ENCODE measurements around the gene UBA6.
A peak's percentile ranks its signal among the peaks of the same experiment; 100 is the strongest.

Gene UBA6

DNA sequence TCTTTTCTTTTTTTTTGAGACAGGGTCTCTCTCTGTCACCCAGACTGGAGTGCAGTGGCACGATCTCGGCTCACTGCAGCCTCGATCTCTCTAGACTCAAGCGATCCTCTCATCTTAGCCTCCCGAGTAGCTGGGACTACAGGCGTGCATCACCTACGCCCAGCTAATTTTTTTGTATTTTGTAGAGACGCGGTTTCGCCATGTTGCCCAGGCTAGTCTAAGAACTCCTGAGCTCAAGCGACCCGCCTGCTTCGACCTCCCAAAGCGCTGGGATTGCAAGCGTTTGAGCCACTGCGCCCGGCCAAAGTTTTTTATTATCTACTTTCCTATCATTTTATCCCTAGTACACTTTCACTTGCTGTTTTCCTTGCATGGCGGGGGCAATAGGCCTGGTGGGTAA, 1.4 kb downstream of the UBA6 start:
- H3K9me3 ChIP-seq (ENCODE audit: control insufficient read depth, low read length) = no peaks in the 10 kb centered on the region
- H3K36me3 ChIP-seq (ENCODE audit: control insufficient read depth, insufficient read depth, low read length) = peaks cover 4% of the 10 kb centered on the region
- no peaks in the 10 kb centered on the region for H3K27me3 ChIP-seq (ENCODE audit: control insufficient read depth, insufficient read depth, low read length, poor library complexity, severe bottlenecking)
- peak overlapping the region; percentile 66 for H3K4me3 ChIP-seq (ENCODE audit: insufficient read depth, low read depth, low read length)
- peaks cover 6% of the 10 kb centered on the region for H3K4me1 ChIP-seq (ENCODE audit: control insufficient read depth, insufficient read depth, low read length)
- H3K27ac ChIP-seq (ENCODE audit: insufficient read depth, low read depth, low read length, poor library complexity, severe bottlenecking) = no peak overlapping the region
- 92 to 95% methylated on average over 18 of the region's 18 CpGs for WGBS, 2 experiments

GRCh38 chr4:67697860-67698687, 2.9 kb downstream of the UBA6 start:
- H3K4me3 ChIP-seq (ENCODE audit: insufficient read depth, low read depth, low read length) = no peak overlapping the region
- peaks cover 6% of the 10 kb centered on the region for H3K36me3 ChIP-seq (ENCODE audit: control insufficient read depth, insufficient read depth, low read length)
- no peaks in the 10 kb centered on the region for H3K9me3 ChIP-seq (ENCODE audit: control insufficient read depth, low read length)
- H3K4me1 ChIP-seq (ENCODE audit: control insufficient read depth, insufficient read depth, low read length) = peaks cover 6% of the 10 kb centered on the region
- no peaks in the 10 kb centered on the region for H3K27me3 ChIP-seq (ENCODE audit: control insufficient read depth, insufficient read depth, low read length, poor library complexity, severe bottlenecking)
- no peak overlapping the region for H3K27ac ChIP-seq (ENCODE audit: insufficient read depth, low read depth, low read length, poor library complexity, severe bottlenecking)
- 90 to 91% methylated on average over 7 of the region's 7 CpGs for WGBS, 2 experiments

DNA sequence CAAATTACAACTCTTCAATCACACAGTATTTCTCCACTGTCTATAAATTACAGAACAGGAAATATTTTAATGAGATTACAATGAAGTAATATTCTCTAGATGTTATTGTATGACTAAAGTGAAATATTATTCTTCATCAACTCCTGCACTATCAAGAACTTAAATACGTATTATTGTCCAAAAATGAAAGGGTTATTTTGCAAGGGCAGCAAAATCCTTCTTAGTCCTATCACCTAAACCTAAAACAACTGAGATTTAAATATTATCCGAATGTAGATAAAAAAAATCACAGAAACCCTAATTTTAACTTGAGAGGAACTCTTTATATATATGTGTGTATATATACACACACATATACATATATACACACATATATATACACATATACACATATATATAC, 4.9 kb downstream of the UBA6 start:
- H3K36me3 ChIP-seq (ENCODE audit: control insufficient read depth, insufficient read depth, low read length) = peaks cover 6% of the 10 kb centered on the region
- no peak overlapping the region for H3K4me3 ChIP-seq (ENCODE audit: insufficient read depth, low read depth, low read length)
- WGBS, 2 experiments = 100% methylated on average over 1 of the region's 2 CpGs; no CpG with 5 or more reads in 1 of the 2 experiments
- H3K27me3 ChIP-seq (ENCODE audit: control insufficient read depth, insufficient read depth, low read length, poor library complexity, severe bottlenecking) = no peaks in the 10 kb centered on the region
- H3K9me3 ChIP-seq (ENCODE audit: control insufficient read depth, low read length) = no peaks in the 10 kb centered on the region
- H3K27ac ChIP-seq (ENCODE audit: insufficient read depth, low read depth, low read length, poor library complexity, severe bottlenecking) = no peak overlapping the region
- H3K4me1 ChIP-seq (ENCODE audit: control insufficient read depth, insufficient read depth, low read length) = no peaks in the 10 kb centered on the region

DNA sequence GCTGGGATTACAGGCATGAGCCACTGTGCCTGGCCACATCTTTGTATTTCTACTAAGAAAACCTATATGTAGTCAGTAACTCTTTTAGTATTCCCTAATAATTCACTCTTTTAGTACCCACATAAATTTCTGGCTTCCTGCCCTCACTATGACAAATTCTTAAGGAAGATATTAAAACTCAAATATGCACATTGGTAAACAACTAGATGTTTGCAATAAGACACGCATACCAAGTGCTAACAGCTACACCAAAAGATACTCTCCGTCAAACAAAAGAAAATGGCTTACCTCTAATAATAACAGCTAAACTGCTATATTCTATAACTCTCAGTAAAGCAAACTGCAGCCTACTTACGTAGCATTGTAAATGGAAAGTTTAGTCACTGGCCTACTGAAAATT, 6.3 kb downstream of the UBA6 start:
- Histone ChIP-seq H3K27me3 (ENCODE audit: control insufficient read depth, insufficient read depth, low read length, poor library complexity, severe bottlenecking) (no peaks in the 10 kb centered on the region), H3K4me1 (ENCODE audit: control insufficient read depth, insufficient read depth, low read length) (no peaks in the 10 kb centered on the region), H3K36me3 (ENCODE audit: control insufficient read depth, insufficient read depth, low read length) (peaks cover 6% of the 10 kb centered on the region), H3K27ac (ENCODE audit: insufficient read depth, low read depth, low read length, poor library complexity, severe bottlenecking) (no peak overlapping the region), H3K4me3 (ENCODE audit: insufficient read depth, low read depth, low read length) (no peak overlapping the region), H3K9me3 (ENCODE audit: control insufficient read depth, low read length) (no peaks in the 10 kb centered on the region)
- 94 to 97% methylated on average over 2 to 3 of the region's 3 CpGs for WGBS, 2 experiments

GRCh38 chr4:67691328-67691727, 9.6 kb downstream of the UBA6 start:
- Histone ChIP-seq H3K36me3 (ENCODE audit: control insufficient read depth, insufficient read depth, low read length) (peaks cover 6% of the 10 kb centered on the region), H3K27me3 (ENCODE audit: control insufficient read depth, insufficient read depth, low read length, poor library complexity, severe bottlenecking) (no peaks in the 10 kb centered on the region), H3K4me3 (ENCODE audit: insufficient read depth, low read depth, low read length) (no peak overlapping the region), H3K9me3 (ENCODE audit: control insufficient read depth, low read length) (no peaks in the 10 kb centered on the region), H3K27ac (ENCODE audit: insufficient read depth, low read depth, low read length, poor library complexity, severe bottlenecking) (no peak overlapping the region), H3K4me1 (ENCODE audit: control insufficient read depth, insufficient read depth, low read length) (no peaks in the 10 kb centered on the region)

DNA sequence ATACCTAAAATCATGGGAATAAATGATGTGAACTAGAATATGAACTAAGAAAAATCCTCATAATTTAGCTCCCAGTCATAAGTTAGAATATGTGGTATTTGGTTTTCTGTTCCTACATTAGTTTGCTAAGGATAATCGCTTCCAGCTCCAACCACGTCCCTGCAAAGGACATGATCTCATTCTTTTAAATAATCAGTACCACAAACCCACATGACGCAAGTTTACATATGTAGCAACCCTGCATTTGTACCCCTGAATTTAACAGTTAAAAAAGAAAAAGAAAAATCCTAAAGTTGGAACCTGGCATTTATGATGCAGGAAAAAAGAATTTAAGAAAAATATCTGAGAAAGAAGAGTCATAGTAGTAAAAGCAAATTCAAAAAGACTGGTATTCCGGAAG, 13.3 kb downstream of the UBA6 start:
- 93 to 97% methylated on average over 3 to 4 of the region's 4 CpGs for WGBS, 2 experiments
- H3K36me3 ChIP-seq (ENCODE audit: control insufficient read depth, insufficient read depth, low read length) = no peaks in the 10 kb centered on the region
- H3K4me3 ChIP-seq (ENCODE audit: insufficient read depth, low read depth, low read length) = no peak overlapping the region
- H3K4me1 ChIP-seq (ENCODE audit: control insufficient read depth, insufficient read depth, low read length) = no peaks in the 10 kb centered on the region
- no peak overlapping the region for H3K27ac ChIP-seq (ENCODE audit: insufficient read depth, low read depth, low read length, poor library complexity, severe bottlenecking)
- no peaks in the 10 kb centered on the region for H3K9me3 ChIP-seq (ENCODE audit: control insufficient read depth, low read length)
- H3K27me3 ChIP-seq (ENCODE audit: control insufficient read depth, insufficient read depth, low read length, poor library complexity, severe bottlenecking) = no peaks in the 10 kb centered on the region

DNA sequence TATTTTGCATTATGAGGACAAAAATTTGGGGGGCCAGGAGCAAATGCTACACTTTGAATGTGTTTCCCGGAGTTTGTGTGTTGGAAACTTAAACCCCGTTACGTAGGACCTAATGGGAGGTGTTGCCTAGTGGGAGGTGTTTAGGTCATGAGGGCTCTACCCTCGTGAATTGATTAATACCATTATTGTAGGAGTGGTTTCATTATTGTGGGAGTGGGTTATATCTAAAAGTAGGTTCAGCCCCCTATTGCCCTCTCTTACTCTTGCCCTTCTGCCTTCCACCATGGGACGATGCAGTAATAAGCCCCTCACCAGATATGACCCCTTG, 15.5 kb downstream of the UBA6 start:
- no peaks in the 10 kb centered on the region for H3K27me3 ChIP-seq (ENCODE audit: control insufficient read depth, insufficient read depth, low read length, poor library complexity, severe bottlenecking)
- 94% methylated on average over 5 of the region's 5 CpGs for WGBS, 2 experiments
- H3K4me3 ChIP-seq (ENCODE audit: insufficient read depth, low read depth, low read length) = no peak overlapping the region
- peaks cover 2% of the 10 kb centered on the region for H3K36me3 ChIP-seq (ENCODE audit: control insufficient read depth, insufficient read depth, low read length)
- H3K27ac ChIP-seq (ENCODE audit: insufficient read depth, low read depth, low read length, poor library complexity, severe bottlenecking) = no peak overlapping the region
- H3K4me1 ChIP-seq (ENCODE audit: control insufficient read depth, insufficient read depth, low read length) = no peaks in the 10 kb centered on the region
- no peaks in the 10 kb centered on the region for H3K9me3 ChIP-seq (ENCODE audit: control insufficient read depth, low read length)

- Histone ChIP-seq H3K27me3 (ENCODE audit: control insufficient read depth, insufficient read depth, low read length, poor library complexity, severe bottlenecking) (no peaks in the 10 kb centered on the region), H3K4me3 (ENCODE audit: insufficient read depth, low read depth, low read length) (no peak overlapping the region), H3K4me1 (ENCODE audit: control insufficient read depth, insufficient read depth, low read length) (no peaks in the 10 kb centered on the region), H3K36me3 (ENCODE audit: control insufficient read depth, insufficient read depth, low read length) (peaks cover 4% of the 10 kb centered on the region), H3K9me3 (ENCODE audit: control insufficient read depth, low read length) (no peaks in the 10 kb centered on the region), H3K27ac (ENCODE audit: insufficient read depth, low read depth, low read length, poor library complexity, severe bottlenecking) (no peak overlapping the region)
- WGBS, 2 experiments = no CpG with 5 or more reads among the region's 1 CpG
Measured at GRCh38 chr4:67684839-67685531, 16.0 kb downstream of the UBA6 start.

GRCh38 chr4:67682266-67682665, 18.7 kb downstream of the UBA6 start:
- WGBS, 2 experiments = 100% methylated on average over 1 of the region's 1 CpG; no CpG with 5 or more reads in 1 of the 2 experiments
- Histone ChIP-seq H3K4me1 (ENCODE audit: control insufficient read depth, insufficient read depth, low read length) (no peaks in the 10 kb centered on the region), H3K4me3 (ENCODE audit: insufficient read depth, low read depth, low read length) (no peak overlapping the region), H3K27ac (ENCODE audit: insufficient read depth, low read depth, low read length, poor library complexity, severe bottlenecking) (no peak overlapping the region), H3K27me3 (ENCODE audit: control insufficient read depth, insufficient read depth, low read length, poor library complexity, severe bottlenecking) (no peaks in the 10 kb centered on the region), H3K9me3 (ENCODE audit: control insufficient read depth, low read length) (no peaks in the 10 kb centered on the region), H3K36me3 (ENCODE audit: control insufficient read depth, insufficient read depth, low read length) (peaks cover 9% of the 10 kb centered on the region)

GRCh38 chr4:67680581-67681222, 20.3 kb downstream of the UBA6 start:
- no peaks in the 10 kb centered on the region for H3K27me3 ChIP-seq (ENCODE audit: control insufficient read depth, insufficient read depth, low read length, poor library complexity, severe bottlenecking)
- H3K4me3 ChIP-seq (ENCODE audit: insufficient read depth, low read depth, low read length) = no peak overlapping the region
- no peaks in the 10 kb centered on the region for H3K9me3 ChIP-seq (ENCODE audit: control insufficient read depth, low read length)
- no peaks in the 10 kb centered on the region for H3K4me1 ChIP-seq (ENCODE audit: control insufficient read depth, insufficient read depth, low read length)
- peaks cover 19% of the 10 kb centered on the region for H3K36me3 ChIP-seq (ENCODE audit: control insufficient read depth, insufficient read depth, low read length)
- WGBS, 2 experiments = 92 to 96% methylated on average over 2 of the region's 2 CpGs
- no peak overlapping the region for H3K27ac ChIP-seq (ENCODE audit: insufficient read depth, low read depth, low read length, poor library complexity, severe bottlenecking)
